Spleen (tissue), 7 donors: ENCODE data around the gene OTOP2.

Source experiments
- POLR2AphosphoS5 ChIP-seq, 3 donors: sonication (generic); formaldehyde crosslinking; IDR thresholded peaks; one replicate each; pipeline ENCODE4 v1.5.1; 2017; ENCODE audit warnings: antibody characterized with exemption in 3 of 3
- TF ChIP-seq, protein P1 (sequence below), 11 experiments: fragments of 200-600 bp in 7 of 11; fragments of 450-650 bp in 4 of 11; sonication (generic) in 4 of 11; IDR thresholded peaks in 8 of 11; conservative IDR thresholded peaks in 3 of 11; 1 replicate in 7 of 11; 2 replicates in 4 of 11; pipeline versions ENCODE4 v1.4.0 to v1.8.0; 2016 to 2021; ENCODE audit warnings: antibody characterized with exemption in 11 of 11, inconsistent platforms in 4 of 11, mild to moderate bottlenecking in 1 of 11
- donor health status: DM: no; HTN: no; CAD: no; lungs with moderate emphysema.
- donor health status: DM: no; HTN: no; CAD: no.
- donor health status: DM: no; HTN: no; CAD: no.

DNA sequence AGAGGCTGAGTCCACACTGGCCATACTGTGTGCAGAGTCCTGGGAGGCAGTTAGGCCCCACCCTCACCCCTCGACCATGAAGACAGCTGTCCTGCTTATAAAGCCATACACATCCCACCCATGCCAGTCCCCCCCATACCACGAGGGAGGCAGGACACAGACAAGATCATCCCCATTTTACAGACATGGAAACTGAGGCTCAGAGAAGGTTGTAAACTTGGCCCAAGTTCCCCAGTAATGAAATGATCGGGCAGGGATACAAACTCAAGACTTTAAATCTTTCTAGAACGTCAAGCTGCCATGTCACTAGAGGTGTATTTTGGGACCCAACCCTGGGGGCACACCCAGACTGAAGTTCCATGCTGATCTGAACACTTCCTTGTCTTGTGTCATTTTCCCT, 32.0 kb downstream of the OTOP2 start:
- TF ChIP-seq, protein P1, sequence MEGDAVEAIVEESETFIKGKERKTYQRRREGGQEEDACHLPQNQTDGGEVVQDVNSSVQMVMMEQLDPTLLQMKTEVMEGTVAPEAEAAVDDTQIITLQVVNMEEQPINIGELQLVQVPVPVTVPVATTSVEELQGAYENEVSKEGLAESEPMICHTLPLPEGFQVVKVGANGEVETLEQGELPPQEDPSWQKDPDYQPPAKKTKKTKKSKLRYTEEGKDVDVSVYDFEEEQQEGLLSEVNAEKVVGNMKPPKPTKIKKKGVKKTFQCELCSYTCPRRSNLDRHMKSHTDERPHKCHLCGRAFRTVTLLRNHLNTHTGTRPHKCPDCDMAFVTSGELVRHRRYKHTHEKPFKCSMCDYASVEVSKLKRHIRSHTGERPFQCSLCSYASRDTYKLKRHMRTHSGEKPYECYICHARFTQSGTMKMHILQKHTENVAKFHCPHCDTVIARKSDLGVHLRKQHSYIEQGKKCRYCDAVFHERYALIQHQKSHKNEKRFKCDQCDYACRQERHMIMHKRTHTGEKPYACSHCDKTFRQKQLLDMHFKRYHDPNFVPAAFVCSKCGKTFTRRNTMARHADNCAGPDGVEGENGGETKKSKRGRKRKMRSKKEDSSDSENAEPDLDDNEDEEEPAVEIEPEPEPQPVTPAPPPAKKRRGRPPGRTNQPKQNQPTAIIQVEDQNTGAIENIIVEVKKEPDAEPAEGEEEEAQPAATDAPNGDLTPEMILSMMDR (IDR thresholded peaks at IDR 0.05 in 8 of 11, conservative IDR thresholded peaks at IDR 0.05 in 3 of 11): no peak
- TF ChIP-seq POLR2AphosphoS5 (IDR thresholded peaks at IDR 0.05): no peak
